RPMI7951 (cell line): ENCODE data around the gene KDM2A. TPM values are rescaled to one million over a fixed set of nuclear protein-coding genes. Genes with fewer than 3 reads are reported as not detected.
"Not testable (repeated sequence)": the region's sequence is repeated elsewhere in the genome, so short reads cannot be mapped to it uniquely, and the experiment has no call there.

Experiments
- DNase-seq: peaks from one replicate; pipeline ENCODE4 v3.0.0-alpha.2; 2012; ENCODE audit warnings: low read depth
- total RNA-seq: library from RNA; depleted of rRNA; stranded (reverse); fragments of >200 nt; shearing (Covaris generic); gene quantifications from 2 replicates; pipeline ENCODE4 v1.2.3, GENCODE V29; 2014

The KDM2A gene
- total RNA-seq, 1 experiment from 2014 or later = 20.4 TPM

DNA sequence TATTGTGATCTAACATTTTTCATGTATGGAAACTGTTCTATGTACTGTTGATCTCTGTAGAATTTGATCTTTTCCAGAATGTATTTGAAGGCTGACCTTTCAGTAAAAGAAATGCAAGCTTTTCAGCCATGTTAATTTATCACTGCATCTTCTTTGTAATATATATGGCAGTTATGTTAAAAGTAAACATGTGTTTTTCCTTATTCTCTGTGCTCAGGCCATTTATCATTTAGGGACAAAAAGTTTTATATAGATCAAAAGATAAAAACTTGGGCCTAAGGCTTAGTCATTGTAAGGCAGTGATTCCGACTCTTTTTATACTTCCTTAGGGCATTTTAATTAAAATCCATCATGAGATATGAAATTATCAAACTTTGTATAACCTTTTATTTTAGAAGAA, 48.7 kb downstream of the KDM2A start:
- no peak for DNase-seq

DNA sequence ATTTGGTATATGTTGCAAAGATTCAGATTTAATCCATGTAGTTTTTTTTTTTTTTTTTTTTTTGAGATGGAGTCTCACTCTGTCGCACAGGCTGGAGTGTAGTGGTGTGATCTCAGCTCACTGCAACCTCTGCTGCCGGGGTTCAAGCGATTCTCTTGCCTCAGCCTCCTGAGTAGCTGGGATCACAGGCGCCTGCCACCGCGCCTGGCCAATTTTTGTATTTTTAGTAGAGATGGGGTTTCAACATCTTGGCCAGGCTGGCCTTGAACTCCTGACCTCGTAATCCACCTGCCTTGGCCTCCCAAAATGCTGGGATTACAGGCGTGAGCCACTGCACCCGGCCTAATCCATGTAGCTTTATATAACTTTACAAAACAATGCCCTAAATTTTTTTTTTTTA, 49.8 kb downstream of the KDM2A start:
- not testable (repeated sequence) for DNase-seq

DNA sequence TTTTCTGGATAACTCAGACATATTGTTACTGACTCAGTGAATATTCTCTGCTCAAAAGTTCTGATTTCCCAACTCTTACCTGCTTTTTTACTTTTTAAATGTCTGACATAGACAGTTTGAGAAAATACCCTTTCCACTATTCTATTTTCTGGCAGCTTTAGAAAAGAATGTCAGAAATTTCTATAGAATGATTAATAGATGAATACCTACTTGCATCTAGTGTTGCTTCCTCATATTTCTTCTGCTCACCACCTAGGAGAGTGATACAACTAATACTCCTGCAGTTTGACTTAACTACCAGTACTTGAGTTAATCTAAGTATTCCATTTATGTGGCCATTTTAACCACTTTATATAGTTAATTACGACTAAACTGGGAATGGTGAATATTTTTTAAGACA, 55.2 kb downstream of the KDM2A start:
- DNase-seq = no peak

DNA sequence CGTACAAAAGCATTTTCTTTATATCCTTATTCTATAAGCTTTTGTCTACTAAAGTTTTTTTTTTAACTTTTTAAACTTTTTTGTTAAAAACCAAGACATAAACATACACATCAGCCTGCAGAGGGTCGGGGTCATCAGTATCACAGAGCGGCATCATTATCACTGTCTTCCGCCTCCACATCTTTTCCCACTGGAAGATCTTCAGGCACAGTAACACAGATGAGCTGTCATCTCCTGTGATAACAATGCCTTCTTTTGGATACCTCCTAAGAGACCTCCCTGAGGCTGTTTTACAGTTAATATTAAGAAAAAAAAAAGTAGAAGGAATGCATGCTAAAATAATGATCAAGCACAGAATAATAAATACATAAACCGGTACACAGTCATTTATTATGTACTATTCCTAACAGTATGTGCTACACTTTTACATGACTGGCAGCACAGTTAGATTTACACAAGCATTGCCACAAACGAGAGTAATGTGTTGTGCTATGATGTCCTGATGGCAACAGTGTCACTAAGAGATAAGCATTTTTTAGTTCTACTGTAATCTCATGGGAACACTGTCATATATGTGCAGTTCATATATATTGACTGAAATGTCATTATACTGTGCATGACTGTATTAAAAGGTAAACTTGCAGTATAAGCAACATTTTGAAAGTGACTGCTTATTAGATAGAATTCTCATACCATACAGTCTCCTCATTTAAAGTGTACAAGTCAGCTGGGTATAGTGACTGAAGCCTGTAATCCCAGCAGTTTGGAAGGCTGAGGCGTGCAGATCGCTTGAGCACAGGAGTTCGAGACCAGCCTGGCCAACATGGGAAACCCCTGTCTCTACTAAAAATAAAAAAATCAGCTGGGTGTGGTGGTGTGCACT, 58.6 kb downstream of the KDM2A start:
- DNase-seq = no peak

DNA sequence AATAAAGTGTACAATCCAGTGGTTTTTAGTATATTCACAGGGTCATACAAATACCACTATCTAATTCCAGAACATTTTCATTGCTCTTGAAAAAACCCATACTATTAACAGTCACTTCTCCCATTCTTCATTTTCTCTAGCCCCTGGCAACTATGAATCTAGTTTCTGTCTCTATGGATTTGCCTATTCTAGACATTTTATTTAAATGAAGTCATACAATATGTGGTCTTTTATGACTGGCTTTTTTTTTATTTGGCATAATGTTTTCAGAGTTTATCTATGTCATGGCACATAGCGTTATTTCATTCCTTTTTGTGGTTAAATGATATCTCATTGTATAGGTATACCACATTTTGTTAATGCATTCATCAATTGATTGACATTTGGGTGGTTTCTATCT, 59.4 kb downstream of the KDM2A start:
- no peak for DNase-seq

DNA sequence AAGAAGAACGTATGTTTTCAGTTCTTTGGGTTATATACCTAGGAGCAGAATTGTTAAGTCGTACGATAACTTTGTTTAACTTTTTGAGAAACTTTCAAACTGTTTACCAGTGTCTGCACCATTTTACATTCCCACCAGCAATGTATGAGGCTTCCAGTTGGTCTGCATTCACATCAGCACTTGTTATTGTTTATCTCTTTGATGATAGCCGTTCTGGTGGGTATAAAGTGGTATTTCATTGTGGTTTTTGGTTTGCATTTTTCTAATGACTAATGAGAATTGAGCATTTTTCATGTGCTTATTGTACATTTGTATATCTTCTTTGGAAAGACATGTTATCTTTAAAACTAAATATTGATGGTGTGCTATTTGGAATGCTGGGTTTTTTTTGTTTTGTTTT, 59.8 kb downstream of the KDM2A start:
- peak; percentile 8 for DNase-seq

DNA sequence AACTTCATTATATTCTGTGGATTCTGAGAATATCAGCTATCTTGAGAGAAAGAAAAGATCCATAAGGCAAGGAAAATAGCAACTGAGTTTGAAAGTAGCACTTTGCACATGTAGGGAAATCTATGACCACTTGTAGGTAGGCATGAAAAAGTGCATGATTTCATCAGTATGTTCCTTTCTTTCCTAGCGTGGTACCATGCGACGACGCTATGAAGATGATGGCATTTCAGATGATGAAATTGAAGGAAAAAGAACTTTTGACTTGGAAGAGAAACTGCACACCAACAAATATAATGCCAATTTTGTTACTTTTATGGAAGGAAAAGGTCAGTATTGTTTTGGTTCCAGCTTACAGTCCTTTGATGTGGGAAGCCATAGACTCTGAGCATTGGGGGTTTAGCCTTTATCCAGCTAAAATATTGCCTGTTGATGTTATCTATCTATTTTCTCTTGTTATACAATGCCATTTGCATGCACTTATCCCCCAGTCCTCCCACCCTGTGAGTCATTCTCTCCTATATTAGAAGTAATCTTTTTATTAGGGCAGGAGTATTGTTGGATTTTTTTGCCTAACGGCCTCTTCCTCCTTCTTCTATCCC, 60.9 kb downstream of the KDM2A start:
- peak; percentile 47 for DNase-seq

DNA sequence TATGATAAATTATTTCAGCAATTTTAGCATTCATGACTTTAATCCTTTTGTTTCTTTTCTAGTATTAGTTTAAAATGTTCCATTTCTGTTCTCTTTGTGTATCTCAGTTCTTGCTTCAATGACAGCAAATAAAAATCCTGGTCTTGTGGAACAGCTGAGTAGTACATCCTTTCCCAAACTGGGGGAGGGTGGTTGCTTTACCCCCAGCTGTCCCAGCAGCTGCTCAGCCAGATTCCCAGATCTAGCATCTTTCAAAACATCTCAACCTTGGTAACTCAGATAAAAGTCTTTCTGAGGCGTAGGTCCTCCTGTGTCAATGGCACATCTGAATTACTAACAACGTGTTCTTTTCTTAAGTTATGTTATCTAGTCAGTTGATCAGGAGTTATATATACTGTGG, 75.0 kb downstream of the KDM2A start:
- no peak for DNase-seq

DNA sequence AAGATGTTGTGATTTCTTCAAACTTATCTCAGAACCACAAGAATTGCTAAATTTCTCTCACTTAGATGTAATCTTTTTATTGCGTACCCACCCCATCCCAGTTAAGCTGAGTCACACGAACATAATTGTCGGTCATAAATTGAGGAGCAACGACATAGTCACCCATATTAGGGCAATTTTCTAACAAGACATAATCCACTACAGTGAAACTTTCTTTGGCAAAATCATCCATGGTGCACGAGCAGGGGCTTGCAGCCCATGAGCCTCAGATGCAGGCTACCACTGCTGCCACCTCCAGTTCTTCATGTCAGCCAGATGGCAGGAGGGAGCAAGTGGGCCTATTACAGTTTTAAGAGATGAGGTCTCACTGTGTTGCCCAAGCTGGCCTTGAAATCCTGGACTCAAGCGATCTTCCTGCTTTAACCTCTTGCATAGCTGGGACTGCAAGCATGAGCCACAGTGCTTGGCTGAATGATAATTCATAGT, 77.0 kb downstream of the KDM2A start:
- DNase-seq = peak; percentile 77

DNA sequence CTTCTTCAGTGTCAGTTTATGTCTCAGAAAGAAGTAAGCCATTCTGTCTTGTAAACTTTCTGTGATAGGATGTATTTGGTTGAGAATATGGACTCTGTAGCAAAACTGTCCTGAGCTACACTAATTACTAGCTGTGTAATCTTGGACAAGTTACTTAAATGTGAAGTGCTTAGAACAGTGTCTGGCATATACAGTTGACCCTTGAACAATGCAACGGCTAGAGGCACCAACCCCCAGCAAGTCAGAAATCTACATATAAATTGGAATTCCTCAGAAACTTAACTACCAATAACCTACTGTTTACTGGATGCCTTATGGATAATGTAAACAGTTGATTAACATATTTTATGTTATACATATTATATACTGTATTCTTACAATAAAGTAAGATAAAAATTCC, 78.5 kb downstream of the KDM2A start:
- no peak for DNase-seq

DNA sequence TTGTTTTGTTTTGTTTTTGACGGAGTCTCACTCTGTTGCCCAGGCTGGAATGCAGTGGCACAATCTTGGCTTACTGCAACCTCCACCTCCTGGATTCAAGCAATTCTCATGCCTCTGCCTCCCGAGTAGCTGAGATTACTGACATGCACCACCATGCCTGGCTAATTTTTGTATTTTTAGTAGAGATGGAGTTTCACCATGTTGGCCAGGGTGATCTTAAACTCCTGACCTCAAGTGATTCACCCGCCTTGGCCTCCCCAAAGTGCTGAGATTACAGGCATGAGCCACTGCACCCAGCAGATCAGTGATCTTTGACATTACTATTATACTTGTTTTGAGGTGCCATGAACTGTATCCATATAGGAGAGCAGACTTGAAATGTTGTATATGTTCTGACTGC, 79.7 kb downstream of the KDM2A start:
- DNase-seq = not testable (repeated sequence)

DNA sequence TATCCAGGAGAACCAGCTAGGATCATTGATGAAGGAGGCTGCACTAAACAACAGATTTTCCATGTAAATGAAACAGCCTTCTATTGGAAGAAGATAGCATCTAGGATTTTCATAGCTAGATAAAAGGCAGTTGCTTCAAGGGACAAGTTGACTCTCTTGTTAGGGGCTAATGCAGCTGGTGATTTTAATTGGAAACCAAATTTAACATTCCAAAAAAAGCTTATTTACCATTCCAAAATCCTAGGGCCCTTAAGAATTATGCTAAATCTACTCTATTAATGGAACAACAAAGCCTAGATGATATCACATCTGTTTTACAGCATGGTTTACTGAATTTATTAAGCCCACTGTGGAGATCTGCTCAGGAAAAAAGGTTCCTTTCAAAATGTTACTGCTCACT, 80.7 kb downstream of the KDM2A start:
- DNase-seq = no peak

DNA sequence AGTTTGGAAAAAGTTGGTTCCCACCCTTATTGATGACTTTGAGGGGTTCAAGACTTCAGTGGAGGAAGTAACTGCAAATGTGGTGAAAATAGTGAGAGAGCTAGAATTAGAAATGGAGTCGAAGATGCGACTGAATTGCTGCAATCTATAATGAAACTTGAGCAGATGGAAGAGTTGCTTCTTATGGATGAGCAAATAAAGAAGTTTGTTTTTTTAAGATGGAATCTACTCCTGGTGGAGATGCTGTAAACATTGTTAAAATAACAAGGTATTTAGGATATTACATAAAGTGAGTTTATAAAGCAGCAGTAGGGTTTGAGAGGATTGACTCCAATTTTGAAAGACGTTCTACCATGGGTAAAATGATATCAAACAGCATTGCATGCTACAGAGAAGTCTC, 83.0 kb downstream of the KDM2A start:
- DNase-seq = no peak

DNA sequence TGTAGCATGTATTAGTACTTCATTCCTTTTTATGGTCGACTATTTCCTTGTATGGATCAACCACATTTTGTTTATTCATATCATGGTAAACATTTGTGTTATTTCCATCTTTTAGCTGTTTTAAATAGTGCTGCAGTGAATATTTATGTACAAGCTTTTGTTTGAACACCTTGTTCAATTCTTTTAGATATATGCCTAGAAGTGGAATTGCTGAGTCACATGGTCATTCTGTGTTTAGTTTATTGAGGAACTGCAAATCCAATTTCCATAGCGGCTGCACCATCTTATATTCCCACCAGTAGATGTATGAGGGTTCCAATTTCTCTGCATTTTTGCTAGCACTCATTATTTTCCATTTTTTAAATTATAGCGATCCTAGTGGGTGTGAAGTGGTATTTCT, 85.8 kb downstream of the KDM2A start:
- DNase-seq = no peak

DNA sequence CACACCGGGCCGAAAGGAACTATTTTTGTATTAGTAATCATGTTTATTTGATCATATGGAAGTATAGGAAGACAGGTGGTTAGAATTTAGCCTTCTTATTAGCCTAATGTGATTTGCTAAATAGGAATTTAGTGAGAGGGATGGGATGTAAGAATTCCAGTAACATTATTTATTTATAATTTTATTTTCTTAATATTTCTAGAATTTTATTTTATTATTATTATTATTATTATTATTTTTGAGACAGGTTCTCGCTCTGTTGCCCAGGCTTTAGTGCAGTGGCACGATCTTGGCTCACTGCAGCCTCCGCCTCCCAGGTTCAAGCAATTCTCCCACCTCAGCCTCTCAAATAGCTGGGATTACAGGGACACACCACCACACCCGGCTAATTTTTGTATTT, 90.2 kb downstream of the KDM2A start:
- DNase-seq = not testable (repeated sequence)

DNA sequence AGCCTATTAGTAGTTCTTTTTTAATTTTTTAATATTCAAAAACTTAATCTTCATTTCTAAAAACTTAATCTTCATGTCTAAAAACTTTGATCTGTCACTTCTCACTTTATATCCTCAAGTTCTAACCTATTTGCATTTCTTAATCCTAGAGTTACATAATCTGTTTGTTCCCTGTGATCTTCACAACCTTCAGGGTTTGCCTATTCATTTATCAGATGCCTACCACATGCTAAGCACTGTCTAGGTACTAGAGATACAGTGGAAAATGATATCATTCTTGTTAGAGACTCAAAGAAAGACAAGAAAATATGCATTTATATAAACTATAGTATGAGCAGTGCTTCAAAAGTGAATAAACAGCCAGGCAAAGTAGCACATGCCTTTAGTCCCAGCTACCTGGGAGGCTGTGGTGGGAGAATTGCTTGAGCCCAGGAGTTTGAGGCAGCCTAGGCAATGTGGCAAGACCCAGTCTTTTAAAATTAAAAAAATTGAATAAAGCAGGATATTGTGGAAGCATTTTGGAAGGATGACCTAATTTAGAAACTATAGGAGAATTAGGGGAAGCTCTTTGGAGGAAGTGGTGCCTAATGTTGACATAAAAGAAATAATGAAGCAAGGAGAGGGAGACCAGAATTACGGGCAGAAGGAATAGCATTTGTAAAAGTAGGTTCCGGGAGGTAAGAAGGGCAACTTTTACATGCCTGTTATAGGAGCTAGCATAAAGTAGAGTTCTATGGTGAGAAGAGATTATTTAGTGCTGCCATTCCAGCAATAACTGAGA, 92.8 kb downstream of the KDM2A start:
- DNase-seq = no peak

DNA sequence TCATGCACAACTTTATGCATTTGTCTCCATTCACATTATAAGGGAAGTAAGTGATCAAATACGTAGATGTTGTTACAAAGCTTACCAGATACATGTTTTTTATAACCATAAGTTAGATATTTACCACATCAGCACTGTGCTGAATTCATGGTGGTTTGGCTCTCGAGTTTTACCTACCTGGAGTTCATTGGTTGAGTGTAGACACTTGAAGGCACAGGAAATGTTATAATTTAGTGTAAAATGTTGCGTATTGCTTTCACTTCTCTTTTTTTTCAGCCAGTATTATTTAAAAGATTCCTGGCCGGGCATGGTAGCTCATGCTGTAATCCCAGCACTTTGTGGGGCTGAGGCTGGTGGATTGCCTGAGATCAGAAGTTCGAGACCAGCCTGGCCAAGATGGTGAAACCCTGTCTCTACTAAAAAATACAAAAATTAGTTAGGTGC, 94.1 kb downstream of the KDM2A start:
- no peak for DNase-seq

DNA sequence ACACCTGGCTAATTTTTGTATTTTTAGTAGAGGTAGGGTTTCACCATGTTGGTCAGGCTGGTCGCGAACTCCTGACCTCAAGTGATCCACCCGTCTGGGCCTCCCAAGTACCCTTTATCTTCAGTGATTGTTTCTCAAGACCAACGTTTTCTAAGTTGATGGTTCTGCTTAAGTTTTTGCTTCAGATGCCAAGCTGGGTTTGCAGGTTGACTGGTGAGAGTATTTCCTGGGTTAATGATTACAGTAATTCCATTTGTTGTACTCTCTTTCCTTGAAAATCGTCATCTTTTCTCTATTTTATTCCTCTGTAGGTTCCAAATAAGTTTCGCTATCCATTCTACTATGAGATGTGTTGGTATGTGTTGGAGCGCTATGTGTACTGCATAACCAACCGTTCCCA, 108.7 kb downstream of the KDM2A start:
- no peak for DNase-seq

DNA sequence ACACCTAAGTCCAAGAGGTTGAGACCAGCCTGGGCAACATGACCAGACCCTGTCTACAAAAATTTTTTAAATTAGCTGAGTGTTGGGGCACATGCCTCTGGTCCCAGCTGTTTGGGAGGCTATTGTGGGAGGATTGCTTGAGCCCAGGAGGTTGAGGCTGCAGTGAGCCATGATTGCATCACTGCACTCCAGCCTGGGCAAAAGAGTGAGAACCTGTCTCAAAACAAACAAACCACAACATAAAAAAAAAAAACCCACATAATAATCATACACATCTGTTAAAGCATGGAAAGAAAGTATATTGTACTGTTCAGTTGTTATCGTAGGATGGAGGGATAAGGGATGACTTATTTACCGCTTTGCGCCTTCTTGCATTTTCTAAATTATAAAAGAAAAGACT, 111.3 kb downstream of the KDM2A start:
- peak; percentile 9 for DNase-seq

DNA sequence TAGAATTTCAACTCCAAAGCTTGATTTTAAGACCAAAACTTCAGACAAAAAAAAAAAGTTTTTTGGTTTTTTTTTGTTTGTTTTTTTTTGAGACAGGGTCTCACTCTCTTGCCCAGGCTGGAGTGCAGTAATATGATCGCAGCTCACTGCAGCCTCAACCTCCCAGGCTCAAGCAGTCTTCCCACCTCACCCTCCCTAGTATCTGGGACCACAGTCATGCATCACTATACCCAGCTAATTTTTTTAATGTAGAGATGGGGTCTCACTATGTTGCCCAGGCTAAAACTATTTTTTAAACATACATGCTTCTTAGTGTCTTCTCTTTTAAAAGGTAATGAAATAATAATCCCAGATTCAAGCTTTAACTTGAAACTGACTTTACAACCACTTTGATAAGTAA, 111.8 kb downstream of the KDM2A start:
- DNase-seq = no peak

DNA sequence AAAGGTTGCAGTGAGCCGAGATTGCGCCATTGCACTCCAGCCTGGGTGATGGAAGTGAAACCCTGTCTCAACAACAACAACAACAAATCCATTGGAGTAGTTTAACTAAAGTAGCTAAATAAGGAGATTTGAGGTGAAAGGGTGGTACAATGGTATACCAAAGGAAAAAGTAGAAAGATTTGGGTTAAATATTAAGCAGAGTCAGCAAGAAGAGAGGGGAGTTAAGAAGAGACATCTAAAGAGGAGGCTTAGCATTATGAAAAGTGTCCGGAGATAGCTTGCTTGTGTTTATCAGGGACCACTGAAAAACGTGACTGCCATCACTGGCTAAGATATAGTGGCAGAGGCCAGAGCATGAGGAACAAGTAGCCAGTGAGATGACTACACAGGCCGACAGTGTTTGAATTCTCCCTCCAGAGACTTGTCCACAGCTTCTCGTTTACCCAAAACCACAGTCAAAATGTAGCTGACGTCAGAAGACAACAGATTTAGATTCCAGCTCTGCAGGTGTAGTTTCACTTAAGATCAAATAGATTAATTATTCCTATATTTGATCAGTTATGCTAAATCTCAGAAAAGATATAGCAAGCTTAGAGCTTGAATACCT, 114.6 kb downstream of the KDM2A start:
- DNase-seq = no peak

DNA sequence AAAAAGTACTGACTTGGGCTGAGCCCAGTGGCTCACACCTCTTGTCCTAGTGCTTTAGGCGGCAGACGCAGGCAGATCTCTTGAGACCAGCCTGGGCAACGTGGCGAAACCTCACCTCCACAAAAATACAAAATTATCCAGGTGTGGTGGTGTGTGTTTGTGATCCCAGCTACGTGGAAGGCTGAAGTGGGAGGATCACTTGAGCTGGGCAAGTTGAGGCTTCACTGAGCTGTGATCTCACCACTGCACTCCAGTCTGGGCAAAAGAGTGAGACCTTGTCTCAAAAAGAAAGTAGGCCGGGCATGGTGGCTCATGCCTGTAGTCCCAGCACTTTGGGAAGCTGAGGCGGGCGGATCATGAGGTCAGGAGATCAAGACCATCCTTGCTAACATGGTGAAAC, 115.5 kb downstream of the KDM2A start:
- not testable (repeated sequence) for DNase-seq
